ENCODE results near the gene F7.
"Not testable (repeated sequence)": the region's sequence is repeated elsewhere in the genome, so short reads cannot be mapped to it uniquely, and the experiment has no call there.

F7 gene

GRCh38 chr13:113098162-113098732, 7.3 kb upstream of the F7 start:
- DNase-seq (ENCODE audit: low read depth in 4 of 4, low spot score in 1 of 4), result no peak

- no peak for DNase-seq (ENCODE audit: low read depth in 4 of 4, low spot score in 1 of 4)
Measured at GRCh38 chr13:113099142-113099541, 6.4 kb upstream of the F7 start.

- DNase-seq (ENCODE audit: low read depth in 4 of 4, low spot score in 1 of 4), result not testable (repeated sequence)
Measured at GRCh38 chr13:113102302-113102701, 3.3 kb upstream of the F7 start.

- no peak for DNase-seq (ENCODE audit: low read depth in 4 of 4, low spot score in 1 of 4)
Measured at GRCh38 chr13:113102727-113103126, 2.9 kb upstream of the F7 start.

- no peak for DNase-seq (ENCODE audit: low read depth in 4 of 4, low spot score in 1 of 4)
Measured at GRCh38 chr13:113103646-113104045, 1.9 kb upstream of the F7 start.

GRCh38 chr13:113105921-113106452, 396 bp downstream of the F7 start:
- no peak for DNase-seq (ENCODE audit: low read depth in 4 of 4, low spot score in 1 of 4)

- DNase-seq (ENCODE audit: low read depth in 4 of 4, low spot score in 1 of 4), result no peak
Measured at GRCh38 chr13:113106711-113107351, 1.2 kb downstream of the F7 start.

- DNase-seq (ENCODE audit: low read depth in 4 of 4, low spot score in 1 of 4), result not testable (repeated sequence)
Measured at GRCh38 chr13:113108521-113108920, 2.9 kb downstream of the F7 start.

GRCh38 chr13:113109151-113110047, 3.8 kb downstream of the F7 start:
- DNase-seq (ENCODE audit: low read depth in 4 of 4, low spot score in 1 of 4), result no peak

- DNase-seq (ENCODE audit: low read depth in 4 of 4, low spot score in 1 of 4), result peak in 2 of 4 experiments; percentile 10 to 12
Measured at GRCh38 chr13:113110048-113110851, 4.7 kb downstream of the F7 start.

GRCh38 chr13:113110852-113111315, 5.3 kb downstream of the F7 start:
- no peak for DNase-seq (ENCODE audit: low read depth in 4 of 4, low spot score in 1 of 4)

GRCh38 chr13:113111821-113112220, 6.2 kb downstream of the F7 start:
- not testable (repeated sequence) for DNase-seq (ENCODE audit: low read depth in 4 of 4, low spot score in 1 of 4)

GRCh38 chr13:113112475-113112874, 6.9 kb downstream of the F7 start:
- DNase-seq (ENCODE audit: low read depth in 4 of 4, low spot score in 1 of 4), result not testable (repeated sequence)

GRCh38 chr13:113112893-113113845, 7.6 kb downstream of the F7 start:
- DNase-seq (ENCODE audit: low read depth in 4 of 4, low spot score in 1 of 4), result no peak

- no peak for DNase-seq (ENCODE audit: low read depth in 4 of 4, low spot score in 1 of 4)
Measured at GRCh38 chr13:113113846-113114271, 8.3 kb downstream of the F7 start.

GRCh38 chr13:113114511-113115362, 9.1 kb downstream of the F7 start:
- no peak for DNase-seq (ENCODE audit: low read depth in 4 of 4, low spot score in 1 of 4)

- DNase-seq (ENCODE audit: low read depth in 4 of 4, low spot score in 1 of 4), result no peak
Measured at GRCh38 chr13:113115363-113116205, 10.0 kb downstream of the F7 start.
